SK-N-MC (cell line): ENCODE measurements around the gene JAZF1.
"Not testable (repeated sequence)": the region's sequence is repeated elsewhere in the genome, so short reads cannot be mapped to it uniquely, and the experiment has no call there.

Experiments
- EZH2 ChIP-seq: fragments of 200-600 bp; sonication (generic); IDR thresholded peaks from one replicate; pipeline ENCODE4 v1.6.1; 2017; ENCODE audit warnings: antibody characterized with exemption
- FOXP2 ChIP-seq: optimal IDR thresholded peaks from 2 replicates; pipeline ENCODE3; 2011; ENCODE audit warnings: mild to moderate bottlenecking, moderate library complexity; ENCODE audit not compliant: insufficient read depth; ENCODE audit errors: extremely low read length, control extremely low read depth
- POLR2AphosphoS5 ChIP-seq: IDR thresholded peaks from 2 replicates; pipeline ENCODE4 v1.6.1; 2012; ENCODE audit warnings: mild to moderate bottlenecking, low read depth, low read length, borderline replicate concordance

GRCh38 chr7:27886710-27887109 is 293.9 kb downstream of the JAZF1 start:
- TF ChIP-seq FOXP2, POLR2AphosphoS5, EZH2: not testable (repeated sequence)
